Uterus (tissue), 2 donors: ENCODE results near the gene PRRC2B.
"Not testable (repeated sequence)": the region's sequence is repeated elsewhere in the genome, so short reads cannot be mapped to it uniquely, and the experiment has no call there.

Source experiments
- POLR2A ChIP-seq, 2 donors: fragments of 450-650 bp; IDR thresholded peaks; one replicate each; pipeline ENCODE4 v1.6.1; 2016; ENCODE audit warnings: antibody characterized with exemption in 2 of 2, mild to moderate bottlenecking in 1 of 2, moderate library complexity in 1 of 2
- TF ChIP-seq, protein P1 (sequence below), 4 experiments: fragments of 200-600 bp in 2 of 4; fragments of 450-650 bp in 2 of 4; sonication (generic) in 2 of 4; IDR thresholded peaks; one replicate each; pipeline ENCODE4 v1.5.1; 2016 to 2019; ENCODE audit warnings: antibody characterized with exemption in 4 of 4, mild to moderate bottlenecking in 2 of 4, moderate library complexity in 1 of 4

DNA sequence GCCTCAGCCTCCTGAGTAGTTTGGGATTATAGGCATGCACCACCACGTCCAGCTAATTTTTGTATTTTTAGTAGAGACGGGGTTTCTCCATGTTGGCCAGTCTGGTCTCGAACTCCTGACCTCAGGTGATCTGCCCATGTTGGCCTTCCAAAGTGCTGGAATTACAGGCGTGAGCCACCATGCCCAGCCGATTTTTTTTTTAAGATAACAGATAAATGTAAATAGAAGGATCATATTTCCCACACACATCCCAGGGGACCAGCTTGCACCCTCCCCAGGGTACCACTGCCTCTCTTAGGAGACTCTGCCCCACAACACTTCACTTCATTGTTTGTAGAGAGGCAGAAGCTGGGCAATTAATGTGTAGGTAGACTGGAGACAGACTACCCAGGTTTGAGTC, 19.2 kb upstream of the PRRC2B start:
- TF ChIP-seq, protein P1, sequence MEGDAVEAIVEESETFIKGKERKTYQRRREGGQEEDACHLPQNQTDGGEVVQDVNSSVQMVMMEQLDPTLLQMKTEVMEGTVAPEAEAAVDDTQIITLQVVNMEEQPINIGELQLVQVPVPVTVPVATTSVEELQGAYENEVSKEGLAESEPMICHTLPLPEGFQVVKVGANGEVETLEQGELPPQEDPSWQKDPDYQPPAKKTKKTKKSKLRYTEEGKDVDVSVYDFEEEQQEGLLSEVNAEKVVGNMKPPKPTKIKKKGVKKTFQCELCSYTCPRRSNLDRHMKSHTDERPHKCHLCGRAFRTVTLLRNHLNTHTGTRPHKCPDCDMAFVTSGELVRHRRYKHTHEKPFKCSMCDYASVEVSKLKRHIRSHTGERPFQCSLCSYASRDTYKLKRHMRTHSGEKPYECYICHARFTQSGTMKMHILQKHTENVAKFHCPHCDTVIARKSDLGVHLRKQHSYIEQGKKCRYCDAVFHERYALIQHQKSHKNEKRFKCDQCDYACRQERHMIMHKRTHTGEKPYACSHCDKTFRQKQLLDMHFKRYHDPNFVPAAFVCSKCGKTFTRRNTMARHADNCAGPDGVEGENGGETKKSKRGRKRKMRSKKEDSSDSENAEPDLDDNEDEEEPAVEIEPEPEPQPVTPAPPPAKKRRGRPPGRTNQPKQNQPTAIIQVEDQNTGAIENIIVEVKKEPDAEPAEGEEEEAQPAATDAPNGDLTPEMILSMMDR (IDR thresholded peaks at IDR 0.05): not testable (repeated sequence)
- not testable (repeated sequence) for TF ChIP-seq POLR2A (IDR thresholded peaks at IDR 0.05)
